HG02943 (cell line): ENCODE results near the gene HEPACAM2.

ENCODE experiments used
- ATAC-seq: cut with Tn5 transposase; IDR thresholded peaks from one replicate; pipeline ENCODE4 v1.9.1; 2021; ENCODE audit warnings: mild to moderate bottlenecking, low read depth, moderate library complexity; ENCODE audit not compliant: unreplicated experiment

HEPACAM2 gene

GRCh38 chr7:93203496-93203895, 22.8 kb downstream of the HEPACAM2 start:
- ATAC-seq = no peak

GRCh38 chr7:93202594-93203250, 23.5 kb downstream of the HEPACAM2 start:
- no peak for ATAC-seq

GRCh38 chr7:93198472-93198871, 27.8 kb downstream of the HEPACAM2 start:
- no peak for ATAC-seq

- no peak for ATAC-seq
These were observed 29.9 kb downstream of the HEPACAM2 start for GRCh38 chr7:93196336-93196735.

DNA sequence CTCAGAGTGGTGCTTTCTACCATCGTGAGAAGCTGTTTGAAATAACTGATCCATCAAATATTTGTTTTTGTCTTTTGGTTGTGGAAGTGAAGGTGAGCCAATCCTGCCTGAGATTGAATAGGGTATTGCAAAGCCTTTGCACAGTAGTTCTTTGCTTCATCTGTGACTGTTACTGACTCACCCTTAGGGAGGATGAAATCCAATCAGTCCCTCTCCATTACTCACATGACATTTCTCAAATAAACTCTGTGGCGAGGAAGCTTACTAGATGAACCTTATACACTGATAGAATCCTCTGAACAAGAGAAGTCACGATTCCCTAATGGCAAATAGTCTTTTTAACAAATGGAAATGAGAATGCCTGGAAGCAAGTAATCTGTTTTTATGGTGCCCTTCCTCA, 31.9 kb downstream of the HEPACAM2 start:
- ATAC-seq = no peak

DNA sequence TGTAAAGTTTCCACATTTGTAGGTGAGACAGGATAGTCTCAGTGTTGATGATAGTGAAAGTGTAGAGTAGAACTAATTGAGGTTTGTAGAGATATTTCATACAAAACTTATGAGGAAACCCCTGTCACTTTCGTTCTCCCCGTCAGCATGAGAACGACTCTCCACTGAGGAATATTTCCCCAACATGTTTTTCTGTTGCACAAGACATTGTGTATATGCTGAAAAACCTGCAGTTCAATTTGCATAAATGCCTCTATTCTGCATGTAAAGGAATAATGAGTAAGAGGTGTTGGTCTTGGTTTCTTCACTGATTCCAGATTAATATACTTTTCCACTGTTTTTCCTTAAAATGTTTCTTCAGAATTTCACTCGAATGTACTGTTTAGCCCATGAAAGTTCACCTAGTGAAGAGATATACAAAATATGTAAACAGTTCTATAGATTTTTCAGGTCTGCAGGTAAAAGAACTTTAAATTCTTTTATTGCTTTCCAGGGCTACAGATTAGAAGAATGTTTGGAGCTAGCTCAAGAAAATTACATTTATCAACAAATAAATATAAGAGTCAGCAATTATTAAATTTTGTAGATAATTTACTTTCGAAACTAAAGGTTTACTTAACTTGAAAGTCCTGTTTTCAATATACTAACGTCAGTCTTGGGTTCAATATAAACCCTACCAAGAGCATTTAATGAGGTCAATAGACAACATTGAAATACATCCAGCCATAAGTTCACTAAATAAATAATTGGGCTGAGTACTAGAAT, 37.2 kb downstream of the HEPACAM2 start:
- ATAC-seq = no peak

- no peak for ATAC-seq
These were observed 40.8 kb downstream of the HEPACAM2 start for GRCh38 chr7:93185303-93186027.

DNA sequence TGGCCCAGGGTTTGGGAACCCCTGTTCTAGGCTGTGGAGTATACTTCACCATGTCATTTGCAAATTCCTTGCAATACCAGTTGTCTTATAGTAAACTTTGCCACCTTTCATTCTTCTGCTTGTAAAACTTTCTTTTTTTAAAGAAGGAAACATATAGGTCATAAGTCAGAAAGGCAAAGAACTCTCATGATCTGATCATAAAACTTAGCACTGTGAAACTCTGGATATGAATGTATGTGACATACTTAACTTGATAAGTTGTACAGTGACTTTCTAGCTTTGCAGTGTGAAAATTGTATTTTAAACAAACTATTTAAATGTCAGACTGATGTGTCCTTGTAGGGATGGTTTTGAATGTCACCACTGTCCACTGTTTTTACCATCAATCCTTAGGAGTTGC, 47.1 kb downstream of the HEPACAM2 start:
- ATAC-seq = no peak

DNA sequence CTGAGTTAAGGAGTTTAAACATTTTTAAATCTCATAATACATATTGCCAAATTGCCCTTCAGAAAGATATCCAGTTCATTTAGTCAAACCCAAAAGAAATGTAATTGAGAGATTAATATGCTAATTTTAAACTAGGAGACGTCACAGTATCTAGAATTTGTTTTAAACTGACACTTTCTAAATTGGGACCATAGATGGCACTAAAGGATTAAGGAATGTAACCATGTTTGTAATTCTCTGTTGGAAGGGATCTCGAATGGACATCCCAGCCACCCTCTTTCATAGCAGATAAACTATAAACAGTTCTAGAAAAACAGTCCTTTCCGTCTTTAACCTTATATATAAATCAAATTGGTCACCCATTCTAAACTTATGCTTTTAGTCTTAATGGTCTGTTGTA, 48.1 kb downstream of the HEPACAM2 start:
- ATAC-seq = no peak

GRCh38 chr7:93176992-93177580, 49.2 kb downstream of the HEPACAM2 start:
- no peak for ATAC-seq

- no peak for ATAC-seq
These were observed 51.0 kb downstream of the HEPACAM2 start for GRCh38 chr7:93175219-93175618.

DNA sequence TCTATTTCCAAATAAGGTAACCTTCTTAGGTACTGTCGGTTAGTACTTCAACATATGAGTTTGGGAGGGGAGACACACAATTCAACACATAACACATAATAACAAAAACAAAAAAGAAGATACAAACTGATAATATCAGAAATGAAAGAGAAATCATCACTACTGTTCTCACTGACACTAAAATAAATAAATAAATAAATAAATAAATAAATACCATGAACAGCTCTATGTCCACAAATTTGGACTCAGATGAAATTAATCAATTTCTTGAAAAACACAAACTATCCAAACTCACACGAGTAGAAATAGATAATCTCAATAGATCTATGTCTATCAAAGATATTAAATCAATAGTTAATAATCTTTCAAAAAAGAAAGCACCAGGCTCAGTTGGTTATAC, 53.6 kb downstream of the HEPACAM2 start:
- no peak for ATAC-seq

DNA sequence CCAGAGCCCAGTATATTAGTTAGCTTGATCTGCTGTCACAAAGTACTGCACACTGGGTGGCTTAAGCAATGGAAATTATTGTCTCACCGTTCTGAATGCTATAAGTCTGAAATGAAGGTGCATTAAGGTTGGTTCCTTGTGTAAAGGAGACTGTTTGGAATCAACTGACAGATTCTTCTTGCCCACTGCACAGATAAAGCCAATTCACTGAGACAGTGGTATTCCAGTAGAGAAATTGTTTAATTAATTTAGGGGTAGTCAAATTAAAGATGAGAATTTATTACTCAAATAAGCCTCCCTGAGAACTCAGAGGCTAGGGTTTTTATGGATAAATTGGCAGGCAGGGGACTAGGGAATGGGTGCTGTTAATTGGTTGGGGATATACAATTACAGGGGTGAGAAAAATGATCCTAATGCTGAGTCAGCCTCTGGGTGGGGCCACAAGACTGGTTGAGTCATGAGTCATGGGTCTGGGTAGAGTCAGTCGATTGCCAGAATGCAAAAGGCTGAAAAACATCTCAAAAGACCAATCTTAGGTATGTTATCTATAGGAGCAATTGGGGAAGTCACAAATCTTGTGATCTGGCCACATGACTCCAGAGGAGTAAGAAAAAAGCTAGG, 54.6 kb downstream of the HEPACAM2 start:
- ATAC-seq = no peak

- peak; percentile 93 for ATAC-seq
These were observed 60.8 kb downstream of the HEPACAM2 start for GRCh38 chr7:93165447-93165846.

GRCh38 chr7:93164766-93165165, 61.5 kb downstream of the HEPACAM2 start:
- ATAC-seq = no peak

DNA sequence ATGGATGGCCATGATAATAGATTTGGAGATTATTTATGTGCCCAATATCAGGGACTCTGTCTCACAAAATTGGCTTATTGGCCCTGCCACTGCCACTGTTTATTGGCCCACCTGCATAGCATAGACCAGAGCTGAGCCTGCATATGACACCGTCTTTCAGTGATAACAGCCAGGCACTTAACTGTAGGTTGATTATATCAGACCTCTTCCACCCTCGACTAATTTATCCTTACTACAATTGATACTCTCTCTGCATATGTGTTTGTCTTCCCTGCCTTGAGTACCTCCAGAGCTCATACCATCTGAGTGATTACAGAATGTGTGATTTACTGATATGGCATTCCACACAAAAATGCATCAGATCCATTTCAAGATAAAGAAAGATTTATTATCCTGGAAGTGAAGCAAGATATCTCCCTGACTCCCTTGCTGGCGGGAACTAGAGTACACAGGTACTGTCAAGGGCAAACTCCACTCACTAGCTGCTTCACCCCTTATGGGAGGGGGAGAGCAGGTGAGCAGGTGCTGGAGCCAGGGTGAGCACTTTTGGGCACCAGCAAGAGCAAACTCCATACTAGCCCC, 65.0 kb downstream of the HEPACAM2 start:
- ATAC-seq = no peak

- no peak for ATAC-seq
These were observed 65.9 kb downstream of the HEPACAM2 start for GRCh38 chr7:93160410-93160809.

GRCh38 chr7:93159490-93159889, 66.8 kb downstream of the HEPACAM2 start:
- no peak for ATAC-seq

DNA sequence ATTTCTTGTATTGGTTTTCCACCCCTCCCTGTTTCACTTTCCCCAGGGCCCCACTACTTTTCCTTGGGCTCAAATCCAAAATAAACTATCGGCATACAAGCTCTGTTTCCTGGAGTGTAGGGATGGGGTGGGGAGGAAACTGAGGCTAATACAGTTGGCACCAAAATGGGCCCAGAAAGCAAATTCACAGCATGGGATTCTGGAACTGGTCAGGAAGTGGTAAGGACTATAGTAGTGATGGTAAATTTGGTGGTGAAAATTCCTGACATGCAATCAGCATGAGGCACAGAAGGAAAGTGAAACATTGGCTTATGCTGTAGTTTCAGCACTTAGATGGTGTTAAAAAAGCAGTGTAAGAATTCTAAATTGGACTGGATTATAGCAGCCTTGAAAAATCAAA, 69.4 kb downstream of the HEPACAM2 start:
- ATAC-seq = no peak

DNA sequence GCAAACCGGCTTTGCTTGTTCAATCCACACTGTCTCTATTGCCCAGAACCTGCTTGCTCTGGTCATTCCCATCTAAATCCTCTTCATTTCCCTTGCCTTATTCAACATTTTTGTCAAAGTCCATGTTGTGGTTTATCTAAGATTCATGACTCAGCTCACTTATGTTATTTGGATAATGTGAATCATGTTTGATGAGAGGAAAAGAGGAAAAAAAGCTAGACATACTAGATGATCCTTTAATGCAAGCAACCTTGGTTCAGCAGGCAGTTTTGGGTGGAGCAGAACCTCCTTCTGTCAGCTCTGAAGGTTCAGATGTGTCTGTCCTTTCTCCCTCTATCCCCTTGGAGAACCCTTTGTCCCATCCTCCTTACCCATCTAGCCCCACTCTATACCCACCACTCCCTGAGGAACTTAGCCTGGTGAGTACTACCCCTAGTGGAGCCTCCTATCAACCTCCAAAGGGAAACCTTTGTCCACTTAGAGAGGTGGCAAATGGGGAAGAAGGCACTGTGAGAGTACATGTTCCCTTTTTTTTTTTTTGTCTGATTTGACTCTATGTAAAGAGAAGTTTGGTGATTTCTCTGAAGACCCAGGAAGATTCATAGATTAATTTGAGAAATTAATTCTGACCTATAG, 76.0 kb downstream of the HEPACAM2 start:
- no peak for ATAC-seq
